ENCODE data around the gene TMEM131.

- TF ChIP-seq EZH2phosphoT487 (IDR thresholded peaks at IDR 0.05; ENCODE audit: low read depth) (no peak), CTCF (IDR thresholded peaks at IDR 0.05; ENCODE audit: low read depth, low read length) (no peak)
Observed at GRCh38 chr2:98013407-98014042, 17.8 kb upstream of the TMEM131 start.

Measured in OCI-LY3 (cell line).